Activated CD4-positive, alpha-beta memory T cell treated with anti-CD3 and anti-CD28 coated beads for 36 hours (primary cell): ENCODE measurements around the gene ITPR3. TPM values are rescaled to one million over a fixed set of nuclear protein-coding genes. Genes with fewer than 3 reads are reported as not detected.

ENCODE experiments used
- CTCF ChIA-PET: fragments of 350-600 bp; sonication (Branson Sonifier 250); formaldehyde crosslinking; loops from one replicate; lab custom pipeline; 2021; ENCODE audit warnings: antibody characterized with exemption, inconsistent platforms; lab: Charles Lee
- POLR2A ChIA-PET: fragments of 350-600 bp; sonication (Branson Sonifier 250); formaldehyde crosslinking; loops from one replicate; lab custom pipeline; 2021; ENCODE audit warnings: antibody characterized with exemption; lab: Charles Lee
- DNase-seq: peaks from one replicate; pipeline ENCODE4 v3.0.0-alpha.2; 2020
- H3K27ac Mint-ChIP-seq: one replicate; pipeline ENCODE4 v1.8.0; 2021; ENCODE audit warnings: mixed read lengths
- H3K27me3 Mint-ChIP-seq: one replicate; pipeline ENCODE4 v1.8.0; 2021; ENCODE audit warnings: mixed read lengths
- H3K36me3 Mint-ChIP-seq: one replicate; pipeline ENCODE4 v1.8.0; 2021; ENCODE audit warnings: mixed read lengths
- H3K4me1 Mint-ChIP-seq: one replicate; pipeline ENCODE4 v1.8.0; 2021; ENCODE audit warnings: low read depth, mixed read lengths
- H3K4me3 Mint-ChIP-seq: one replicate; pipeline ENCODE4 v1.8.0; 2021; ENCODE audit warnings: mild to moderate bottlenecking, mixed read lengths
- H3K9me3 Mint-ChIP-seq: one replicate; pipeline ENCODE4 v1.8.0; 2021; ENCODE audit warnings: mixed read lengths
- intact Hi-C: fragments of 100-400 bp; cut with micrococcal nuclease; formaldehyde crosslinking; loops from one replicate; pipeline ENCODE4 v1.15.1; 2023
- total RNA-seq, 2 experiments: library from RNA; stranded (reverse); gene quantifications; one replicate each; pipeline ENCODE4 v1.2.3, GENCODE V29; 2021

ITPR3 gene
- total RNA-seq, 2 experiments from 2014 or later, result 41.6 to 45.6 TPM

GRCh38 chr6:33716379-33716778 lies 95.3 kb downstream of the ITPR3 start:
- H3K27me3 Mint-ChIP-seq, result no peaks in the 10 kb centered on the region
- CTCF ChIA-PET, result interaction anchor here (0.6 kb wide), 1 partner anchor 20 kb away, joined by 3 read pairs; no protein-coding TSS in a partner anchor
- POLR2A ChIA-PET, result no interaction called here
- no peaks in the 10 kb centered on the region for H3K36me3 Mint-ChIP-seq
- peaks cover 5% of the 10 kb centered on the region for H3K4me1 Mint-ChIP-seq
- DNase-seq, result no peak
- no peaks in the 10 kb centered on the region for H3K9me3 Mint-ChIP-seq
- intact Hi-C loops, result no loop called here
- no peak overlapping the region for H3K4me3 Mint-ChIP-seq
- H3K27ac Mint-ChIP-seq, result no peak overlapping the region

GRCh38 chr6:33716890-33717632 lies 95.9 kb downstream of the ITPR3 start:
- Mint-ChIP-seq H3K4me3 (no peak overlapping the region), H3K36me3 (no peaks in the 10 kb centered on the region), H3K4me1 (peaks cover under 1% of the 10 kb centered on the region), H3K27ac (no peak overlapping the region), H3K9me3 (no peaks in the 10 kb centered on the region), H3K27me3 (peaks cover 3% of the 10 kb centered on the region)
- POLR2A ChIA-PET, result no interaction called here
- intact Hi-C loops, result no loop called here
- CTCF ChIA-PET, result interaction anchor here (0.6 kb wide), 1 partner anchor 19 kb away, joined by 3 read pairs; no protein-coding TSS in a partner anchor
- DNase-seq, result no peak

DNA sequence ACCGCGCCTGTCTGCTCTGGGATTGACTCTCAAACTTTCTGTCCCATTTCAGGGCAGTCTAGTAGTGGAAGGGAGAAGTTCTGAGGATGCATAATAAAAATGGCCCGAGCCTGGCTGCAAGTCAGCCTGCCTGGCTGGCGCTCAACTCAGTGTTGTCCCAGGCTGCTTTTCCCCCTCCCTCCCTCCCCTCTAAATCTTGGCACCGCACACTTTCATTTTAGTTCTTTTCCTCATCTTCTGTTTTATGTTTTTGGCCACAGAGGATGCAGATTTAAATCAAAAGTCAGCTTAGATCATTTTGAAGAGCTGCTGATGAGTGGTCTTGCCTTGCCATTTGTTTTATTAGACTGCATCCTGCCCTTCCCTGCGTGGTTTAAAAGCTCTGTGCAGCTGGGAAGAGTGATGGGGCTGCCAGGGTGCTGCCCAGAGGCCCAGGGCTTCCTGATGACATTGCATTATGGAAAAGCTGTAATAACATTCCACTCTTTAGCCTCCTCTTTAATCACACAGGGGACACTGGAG lies 96.9 kb downstream of the ITPR3 start:
- Mint-ChIP-seq H3K27me3 (peaks cover 4% of the 10 kb centered on the region), H3K9me3 (no peaks in the 10 kb centered on the region), H3K27ac (no peak overlapping the region), H3K36me3 (no peaks in the 10 kb centered on the region), H3K4me1 (no peaks in the 10 kb centered on the region), H3K4me3 (no peak overlapping the region)
- ChIA-PET POLR2A (no interaction called here), CTCF (no interaction called here)
- intact Hi-C loops, result no loop called here
- no peak for DNase-seq

DNA sequence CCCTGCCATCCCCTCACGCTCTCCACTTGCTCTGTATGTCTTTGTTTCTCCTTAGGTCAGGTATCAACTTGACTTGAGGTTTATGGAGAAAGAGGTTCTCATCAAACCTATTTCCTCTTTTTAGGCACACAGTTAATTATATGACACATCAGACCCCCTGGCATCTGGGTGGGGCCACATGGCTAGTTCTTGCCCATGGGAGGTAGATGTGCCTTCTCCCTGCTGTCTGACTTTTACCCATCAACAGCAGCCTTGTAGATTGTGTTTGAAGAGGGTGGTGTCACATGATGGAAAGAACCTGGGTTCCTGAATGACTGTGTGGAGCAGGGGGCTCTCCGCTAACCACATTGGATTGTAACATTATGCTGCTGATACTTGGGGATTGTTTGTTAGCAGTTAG lies 97.6 kb downstream of the ITPR3 start:
- Mint-ChIP-seq H3K27me3 (peaks cover 7% of the 10 kb centered on the region), H3K27ac (no peak overlapping the region), H3K4me1 (peaks cover 2% of the 10 kb centered on the region), H3K9me3 (no peaks in the 10 kb centered on the region), H3K36me3 (no peaks in the 10 kb centered on the region), H3K4me3 (no peak overlapping the region)
- ChIA-PET POLR2A (no interaction called here), CTCF (interaction anchor here (0.6 kb wide), 1 partner anchor 42 kb away, joined by 3 read pairs; no protein-coding TSS in a partner anchor)
- no peak for DNase-seq
- intact Hi-C loops, result no loop called here

DNA sequence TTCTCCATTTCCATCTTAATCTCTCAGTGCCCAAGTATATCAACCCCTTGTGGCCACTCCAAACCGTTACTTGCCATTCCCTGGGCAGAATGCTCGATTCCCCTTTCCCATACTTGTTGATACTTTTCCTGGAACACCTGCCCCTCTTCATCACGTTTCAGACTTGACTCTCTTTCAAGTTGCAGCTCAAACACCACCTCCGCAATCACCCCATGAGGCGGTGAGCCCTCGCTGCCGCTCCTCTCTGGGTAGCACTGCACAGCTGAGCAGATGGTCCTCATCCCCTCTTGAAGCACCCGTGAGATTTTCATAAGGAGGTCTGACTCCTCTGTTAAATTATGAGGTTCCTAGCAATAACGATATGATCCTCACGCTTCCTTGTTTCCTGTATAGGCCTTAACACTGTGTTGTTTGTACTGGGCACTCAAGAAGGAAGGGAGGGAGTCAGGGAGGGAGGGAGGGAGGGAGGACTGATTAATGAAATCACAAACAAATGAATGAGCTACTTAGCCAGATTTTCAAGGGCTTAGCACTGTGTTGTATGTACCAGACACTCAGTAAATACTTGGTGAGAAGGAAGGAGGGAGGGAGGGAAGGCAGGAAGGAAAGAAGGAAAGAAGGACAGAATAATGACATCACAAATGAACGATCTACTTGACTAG lies 98.3 kb downstream of the ITPR3 start:
- H3K27me3 Mint-ChIP-seq, result peaks cover 7% of the 10 kb centered on the region
- no peaks in the 10 kb centered on the region for H3K36me3 Mint-ChIP-seq
- ChIA-PET CTCF (interaction anchor here (0.6 to 1.8 kb wide), 2 partner anchors 41 to 52 kb away, joined by 3 to 6 read pairs; no protein-coding TSS in a partner anchor), POLR2A (no interaction called here)
- intact Hi-C loops, result no loop called here
- H3K27ac Mint-ChIP-seq, result no peak overlapping the region
- H3K4me3 Mint-ChIP-seq, result no peak overlapping the region
- DNase-seq, result no peak
- H3K9me3 Mint-ChIP-seq, result no peaks in the 10 kb centered on the region
- peaks cover 9% of the 10 kb centered on the region for H3K4me1 Mint-ChIP-seq

DNA sequence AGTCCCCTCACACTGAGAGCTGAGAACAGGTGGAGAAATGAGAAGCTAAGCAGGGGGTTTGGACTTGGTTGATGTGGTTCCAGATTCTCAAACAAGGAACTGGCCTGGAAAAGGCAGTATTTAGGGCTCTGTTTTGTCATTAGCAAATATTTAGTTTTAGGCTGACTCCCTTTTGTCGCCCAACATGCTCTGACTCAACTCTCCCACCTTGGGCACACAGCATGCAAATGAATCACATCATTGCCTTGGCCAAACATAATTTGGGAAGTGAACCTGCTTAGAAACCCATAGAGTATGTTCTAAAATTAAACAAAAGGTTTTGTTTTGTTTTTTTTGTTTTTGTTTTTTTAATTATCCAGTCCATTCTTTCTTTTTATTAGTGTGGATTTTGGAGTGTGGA lies 99.9 kb downstream of the ITPR3 start:
- CTCF ChIA-PET, result interaction anchor here (1.8 kb wide), 1 partner anchor 51 kb away, joined by 6 read pairs; no protein-coding TSS in a partner anchor
- POLR2A ChIA-PET, result interaction anchor here (0.6 kb wide), 1 partner anchor 12 kb away, joined by 3 read pairs; no protein-coding TSS in a partner anchor
- Mint-ChIP-seq H3K9me3 (no peaks in the 10 kb centered on the region), H3K36me3 (no peaks in the 10 kb centered on the region), H3K4me1 (peaks cover 13% of the 10 kb centered on the region), H3K27me3 (peaks cover 7% of the 10 kb centered on the region), H3K27ac (no peak overlapping the region), H3K4me3 (no peak overlapping the region)
- intact Hi-C loops, result no loop called here
- DNase-seq, result no peak

- Mint-ChIP-seq H3K9me3 (no peaks in the 10 kb centered on the region), H3K27ac (no peak overlapping the region), H3K27me3 (peaks cover 7% of the 10 kb centered on the region), H3K36me3 (no peaks in the 10 kb centered on the region), H3K4me1 (peaks cover 13% of the 10 kb centered on the region), H3K4me3 (no peak overlapping the region)
- DNase-seq, result no peak
- ChIA-PET POLR2A (interaction anchor here (0.6 kb wide), 1 partner anchor 12 kb away, joined by 3 read pairs; no protein-coding TSS in a partner anchor), CTCF (interaction anchor here (1.2 to 1.8 kb wide), 2 partner anchors 50 to 131 kb away, joined by 4 to 6 read pairs; no protein-coding TSS in a partner anchor)
- intact Hi-C loops, result no loop called here
Measured at GRCh38 chr6:33721508-33721907, 100.4 kb downstream of the ITPR3 start.

DNA sequence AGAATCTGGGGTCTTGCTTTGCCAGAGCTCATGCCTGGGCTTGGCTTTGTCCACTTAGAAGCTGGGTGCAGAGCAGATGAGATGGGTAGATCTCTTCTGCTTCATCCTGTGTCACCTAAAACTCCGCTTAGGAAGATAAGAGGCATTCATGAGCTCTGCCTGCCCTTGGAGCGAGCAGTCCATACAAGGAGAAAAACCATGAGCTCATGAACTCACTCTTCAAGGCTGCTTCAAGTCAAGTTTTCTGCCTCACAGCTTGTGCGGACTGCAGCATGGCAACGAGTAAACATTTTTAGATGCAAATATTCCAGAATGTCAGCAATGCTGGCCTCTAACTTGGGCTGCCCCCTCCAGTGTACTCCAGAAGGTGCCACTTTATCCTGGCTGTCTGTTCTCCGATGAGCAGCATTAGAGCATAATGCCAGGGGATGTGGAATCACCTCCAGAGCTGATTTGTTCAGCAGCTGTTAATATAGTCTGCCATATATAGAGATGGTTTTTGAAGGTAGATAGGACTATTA lies 101.0 kb downstream of the ITPR3 start:
- DNase-seq, result no peak
- Mint-ChIP-seq H3K4me1 (peaks cover 13% of the 10 kb centered on the region), H3K4me3 (no peak overlapping the region), H3K27me3 (peaks cover 7% of the 10 kb centered on the region), H3K9me3 (no peaks in the 10 kb centered on the region), H3K27ac (no peak overlapping the region), H3K36me3 (no peaks in the 10 kb centered on the region)
- CTCF ChIA-PET, result interaction anchor here (1.2 to 1.3 kb wide), 2 partner anchors 11 to 132 kb away, joined by 4 read pairs; partner anchors contain the start of gene UQCC2
- POLR2A ChIA-PET, result no interaction called here
- intact Hi-C loops, result no loop called here

- Mint-ChIP-seq H3K4me3 (no peak overlapping the region), H3K27ac (no peak overlapping the region), H3K36me3 (no peaks in the 10 kb centered on the region), H3K27me3 (peaks cover 7% of the 10 kb centered on the region), H3K9me3 (no peaks in the 10 kb centered on the region), H3K4me1 (peaks cover 13% of the 10 kb centered on the region)
- intact Hi-C loops, result no loop called here
- no peak for DNase-seq
- CTCF ChIA-PET, result interaction anchor here (1.0 to 1.3 kb wide), 3 partner anchors 12 to 21 kb away, joined by 4 to 5 read pairs (median 4); partner anchors contain the start of gene UQCC2
- POLR2A ChIA-PET, result no interaction called here
Measured at GRCh38 chr6:33723371-33724085, 102.4 kb downstream of the ITPR3 start.

DNA sequence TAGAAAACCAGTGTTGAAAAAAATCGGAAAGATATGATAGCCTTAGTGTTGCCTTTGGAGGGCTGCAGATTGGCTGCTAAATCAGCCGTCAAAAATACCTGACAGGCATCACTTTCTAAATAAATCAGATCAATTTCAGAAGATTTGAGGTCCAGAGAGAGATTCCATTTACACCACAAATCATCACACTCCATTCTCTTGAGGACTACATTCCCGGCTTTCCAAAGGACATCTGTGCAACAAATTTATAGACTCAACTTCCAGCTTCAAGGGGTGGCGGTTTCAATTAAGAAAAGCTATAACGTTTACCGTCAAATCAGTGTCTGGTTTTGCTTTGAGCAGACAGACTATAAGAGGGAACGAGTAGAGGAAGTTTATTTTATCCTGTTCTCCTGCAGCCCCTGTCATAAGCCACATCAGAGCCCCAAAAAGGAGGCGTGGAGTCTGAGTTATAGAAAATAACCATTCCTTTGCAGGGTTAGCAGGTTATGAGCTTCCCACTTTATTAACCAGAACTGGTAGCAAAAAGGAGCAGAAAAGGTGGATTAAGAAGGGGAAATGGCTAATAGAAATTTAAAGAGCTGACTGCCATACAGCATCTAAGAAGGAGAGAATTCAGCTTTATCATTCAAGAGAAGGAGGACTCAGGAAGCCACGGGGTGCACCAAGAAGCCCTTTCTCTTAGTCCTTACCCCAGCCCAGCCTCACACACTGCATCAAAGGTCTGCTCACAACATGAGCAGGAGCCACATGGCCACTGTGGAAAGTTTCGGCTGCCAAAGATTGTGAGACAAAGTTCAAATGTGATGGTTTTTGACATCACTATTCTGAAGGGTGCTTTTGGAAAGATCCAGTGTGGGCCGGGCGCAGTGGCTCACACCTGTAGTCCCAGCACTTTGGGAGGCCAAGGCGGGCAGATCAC lies 103.2 kb downstream of the ITPR3 start:
- POLR2A ChIA-PET, result no interaction called here
- Mint-ChIP-seq H3K4me1 (peaks cover 13% of the 10 kb centered on the region), H3K36me3 (no peaks in the 10 kb centered on the region), H3K27me3 (peaks cover 7% of the 10 kb centered on the region), H3K9me3 (no peaks in the 10 kb centered on the region), H3K4me3 (no peak overlapping the region), H3K27ac (no peak overlapping the region)
- intact Hi-C loops, result no loop called here
- no peak for DNase-seq
- CTCF ChIA-PET, result interaction anchor here (1.0 kb wide), 1 partner anchor 13 kb away, joined by 5 read pairs; the partner anchor contains the start of gene UQCC2

DNA sequence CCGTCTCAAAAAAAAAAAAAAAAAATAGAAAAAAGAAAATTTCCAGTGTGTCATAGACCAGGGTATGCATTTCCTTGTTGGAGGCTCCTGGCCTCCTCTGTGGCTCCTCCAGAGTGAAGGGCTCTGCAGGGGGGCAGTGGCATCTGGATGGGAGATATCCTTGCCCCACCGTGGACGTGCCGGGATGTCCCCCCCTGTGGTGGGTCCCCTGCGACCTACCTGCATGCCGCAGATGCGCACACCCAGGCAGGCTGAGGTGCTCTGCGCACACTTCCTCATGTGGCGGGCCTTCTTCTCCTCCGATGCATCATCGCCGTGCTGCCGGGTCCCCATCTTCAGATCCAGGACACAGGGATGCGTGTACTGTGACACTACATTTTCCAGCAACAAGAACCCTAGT lies 104.1 kb downstream of the ITPR3 start:
- CTCF ChIA-PET, result no interaction called here
- no peaks in the 10 kb centered on the region for H3K36me3 Mint-ChIP-seq
- no peaks in the 10 kb centered on the region for H3K9me3 Mint-ChIP-seq
- intact Hi-C loops, result no loop called here
- no peak for DNase-seq
- no peak overlapping the region for H3K27ac Mint-ChIP-seq
- POLR2A ChIA-PET, result no interaction called here
- H3K4me3 Mint-ChIP-seq, result no peak overlapping the region
- H3K27me3 Mint-ChIP-seq, result peaks cover 7% of the 10 kb centered on the region
- peaks cover 13% of the 10 kb centered on the region for H3K4me1 Mint-ChIP-seq
